ENCODE data around the gene FAF1. TPM values are rescaled to one million over a fixed set of nuclear protein-coding genes. Genes with fewer than 3 reads are reported as not detected.
A peak's percentile ranks its signal among the peaks of the same experiment; 100 is the strongest.

FAF1 gene
- polyA plus RNA-seq, 1 of the 3 experiments (the other 2 are of a cell fraction) = 8.7 TPM

DNA sequence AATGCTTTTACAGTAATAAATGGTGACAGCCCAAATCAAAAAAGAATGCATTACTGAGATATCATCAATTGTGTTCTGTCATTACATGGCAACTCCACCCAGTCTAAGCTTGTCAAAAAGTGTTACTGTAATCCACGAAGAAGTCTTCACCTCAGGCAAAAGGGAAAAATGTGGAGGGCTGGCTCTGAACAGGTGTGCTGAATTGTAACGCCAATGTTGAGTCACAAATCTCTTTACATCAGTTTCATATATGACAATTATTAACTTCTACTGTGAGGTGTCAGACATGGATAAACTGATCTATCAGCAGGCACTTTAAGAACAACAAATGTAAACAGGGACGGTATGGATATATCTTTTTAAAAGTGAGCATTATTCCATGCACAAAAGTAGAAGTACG lies 438.4 kb downstream of the FAF1 start:
- Histone ChIP-seq H3K9me3 (peaks cover 5% of the 10 kb centered on the region; the same call in 1 of the 2 replicates), H2AFZ (ENCODE audit: low read depth) (no peak overlapping the region), H3K27me3 (ENCODE audit: insufficient read depth) (no peaks in the 10 kb centered on the region), H3K79me2 (ENCODE audit: insufficient read depth) (no peaks in the 10 kb centered on the region), H3K9me2 (no peaks in the 10 kb centered on the region), H3K9ac (no peak overlapping the region), H4K20me1 (ENCODE audit: insufficient read depth) (no peaks in the 10 kb centered on the region), H3K4me1 (ENCODE audit: control insufficient read depth in 1 of 2, insufficient read depth in 2 of 2, low read depth in 1 of 2, low read length in 1 of 2) (no peaks in the 10 kb centered on the region), H3K4me2 (no peak overlapping the region), H3K36me3 (replicated peaks in 1 of 2; ENCODE audit: control insufficient read depth in 1 of 2, insufficient read depth in 2 of 2, low read length in 1 of 2) (peaks cover 0 to 16% of the 10 kb centered on the region in 2 experiments), H3K27ac (ENCODE audit: low read depth in 2 of 2, low read length in 1 of 2) (no peak overlapping the region), H3F3A (replicated peaks; ENCODE audit: insufficient read depth) (no peaks in the 10 kb centered on the region), H3K4me3 (ENCODE audit: low read depth in 2 of 2, low read length in 1 of 2) (no peak overlapping the region)
- no peak for DNase-seq
- TF ChIP-seq, protein P1, sequence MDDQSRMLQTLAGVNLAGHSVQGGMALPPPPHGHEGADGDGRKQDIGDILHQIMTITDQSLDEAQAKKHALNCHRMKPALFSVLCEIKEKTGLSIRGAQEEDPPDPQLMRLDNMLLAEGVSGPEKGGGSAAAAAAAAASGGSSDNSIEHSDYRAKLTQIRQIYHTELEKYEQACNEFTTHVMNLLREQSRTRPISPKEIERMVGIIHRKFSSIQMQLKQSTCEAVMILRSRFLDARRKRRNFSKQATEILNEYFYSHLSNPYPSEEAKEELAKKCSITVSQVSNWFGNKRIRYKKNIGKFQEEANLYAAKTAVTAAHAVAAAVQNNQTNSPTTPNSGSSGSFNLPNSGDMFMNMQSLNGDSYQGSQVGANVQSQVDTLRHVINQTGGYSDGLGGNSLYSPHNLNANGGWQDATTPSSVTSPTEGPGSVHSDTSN (IDR thresholded peaks at IDR 0.05) = peak; percentile 16; the same call in 1 of the 2 replicates
- TF ChIP-seq EZH2phosphoT487 (IDR thresholded peaks at IDR 0.05; ENCODE audit: borderline replicate concordance, low read depth) = no peak
- no peak for TF ChIP-seq MXI1 (IDR thresholded peaks at IDR 0.05; ENCODE audit: low read depth, low read length)
- TF ChIP-seq TCF12 (IDR thresholded peaks at IDR 0.05) = no peak
- no peak for TF ChIP-seq GABPA (IDR thresholded peaks at IDR 0.05; ENCODE audit: low read depth)
- no peak for TF ChIP-seq GATA2 (CRISPR knock-in tag; IDR thresholded peaks at IDR 0.05)
- TF ChIP-seq, protein P2, sequence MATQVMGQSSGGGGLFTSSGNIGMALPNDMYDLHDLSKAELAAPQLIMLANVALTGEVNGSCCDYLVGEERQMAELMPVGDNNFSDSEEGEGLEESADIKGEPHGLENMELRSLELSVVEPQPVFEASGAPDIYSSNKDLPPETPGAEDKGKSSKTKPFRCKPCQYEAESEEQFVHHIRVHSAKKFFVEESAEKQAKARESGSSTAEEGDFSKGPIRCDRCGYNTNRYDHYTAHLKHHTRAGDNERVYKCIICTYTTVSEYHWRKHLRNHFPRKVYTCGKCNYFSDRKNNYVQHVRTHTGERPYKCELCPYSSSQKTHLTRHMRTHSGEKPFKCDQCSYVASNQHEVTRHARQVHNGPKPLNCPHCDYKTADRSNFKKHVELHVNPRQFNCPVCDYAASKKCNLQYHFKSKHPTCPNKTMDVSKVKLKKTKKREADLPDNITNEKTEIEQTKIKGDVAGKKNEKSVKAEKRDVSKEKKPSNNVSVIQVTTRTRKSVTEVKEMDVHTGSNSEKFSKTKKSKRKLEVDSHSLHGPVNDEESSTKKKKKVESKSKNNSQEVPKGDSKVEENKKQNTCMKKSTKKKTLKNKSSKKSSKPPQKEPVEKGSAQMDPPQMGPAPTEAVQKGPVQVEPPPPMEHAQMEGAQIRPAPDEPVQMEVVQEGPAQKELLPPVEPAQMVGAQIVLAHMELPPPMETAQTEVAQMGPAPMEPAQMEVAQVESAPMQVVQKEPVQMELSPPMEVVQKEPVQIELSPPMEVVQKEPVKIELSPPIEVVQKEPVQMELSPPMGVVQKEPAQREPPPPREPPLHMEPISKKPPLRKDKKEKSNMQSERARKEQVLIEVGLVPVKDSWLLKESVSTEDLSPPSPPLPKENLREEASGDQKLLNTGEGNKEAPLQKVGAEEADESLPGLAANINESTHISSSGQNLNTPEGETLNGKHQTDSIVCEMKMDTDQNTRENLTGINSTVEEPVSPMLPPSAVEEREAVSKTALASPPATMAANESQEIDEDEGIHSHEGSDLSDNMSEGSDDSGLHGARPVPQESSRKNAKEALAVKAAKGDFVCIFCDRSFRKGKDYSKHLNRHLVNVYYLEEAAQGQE (IDR thresholded peaks at IDR 0.05; ENCODE audit: low read depth, low read length) = no peak
- TF ChIP-seq, protein P3, sequence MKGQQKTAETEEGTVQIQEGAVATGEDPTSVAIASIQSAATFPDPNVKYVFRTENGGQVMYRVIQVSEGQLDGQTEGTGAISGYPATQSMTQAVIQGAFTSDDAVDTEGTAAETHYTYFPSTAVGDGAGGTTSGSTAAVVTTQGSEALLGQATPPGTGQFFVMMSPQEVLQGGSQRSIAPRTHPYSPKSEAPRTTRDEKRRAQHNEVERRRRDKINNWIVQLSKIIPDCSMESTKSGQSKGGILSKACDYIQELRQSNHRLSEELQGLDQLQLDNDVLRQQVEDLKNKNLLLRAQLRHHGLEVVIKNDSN (IDR thresholded peaks at IDR 0.05; ENCODE audit: borderline replicate concordance, low read depth) = no peak
- POLR2A ChIA-PET = no interaction called here
- CTCF ChIA-PET = interaction anchor here (1.0 kb wide), 1 partner anchor 82 kb away, joined by 3 read pairs; no protein-coding TSS in a partner anchor
- 86% methylated on average over 4 of the region's 4 CpGs for WGBS (ENCODE audit: low lambda C conversion rate)

DNA sequence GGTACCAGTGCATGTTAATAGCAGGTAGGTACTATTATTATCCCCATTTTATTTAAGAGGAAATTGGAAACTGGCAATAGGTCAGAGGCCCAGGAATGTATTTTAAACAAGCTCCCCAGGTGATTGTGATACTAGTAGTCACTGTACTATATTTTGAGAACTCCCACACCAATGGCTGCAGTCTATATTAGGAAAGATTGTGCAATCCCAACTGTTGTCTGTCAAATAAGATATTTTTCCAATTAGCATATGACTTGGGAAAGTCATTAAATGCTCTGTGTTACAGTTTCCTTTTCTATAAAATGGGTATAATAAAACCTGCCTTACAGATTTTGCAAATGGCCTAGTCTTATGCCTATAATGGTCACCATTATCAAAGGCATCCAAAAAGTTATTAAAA lies 442.6 kb downstream of the FAF1 start:
- no peaks in the 10 kb centered on the region for H3K36me3 ChIP-seq (replicated peaks in 1 of 2; ENCODE audit: control insufficient read depth in 1 of 2, insufficient read depth in 2 of 2, low read length in 1 of 2)
- H3K79me2 ChIP-seq (ENCODE audit: insufficient read depth) = no peaks in the 10 kb centered on the region
- no peaks in the 10 kb centered on the region for H3K9me3 ChIP-seq
- ChIA-PET POLR2A (no interaction called here), CTCF (no interaction called here)
- no peaks in the 10 kb centered on the region for H3K4me1 ChIP-seq (ENCODE audit: control insufficient read depth in 1 of 2, insufficient read depth in 2 of 2, low read depth in 1 of 2, low read length in 1 of 2)
- H3K27me3 ChIP-seq (ENCODE audit: insufficient read depth) = no peaks in the 10 kb centered on the region
- no peak overlapping the region for H3K4me3 ChIP-seq (ENCODE audit: low read depth in 2 of 2, low read length in 1 of 2)
- no peaks in the 10 kb centered on the region for H3K9me2 ChIP-seq
- H3K9ac ChIP-seq = no peak overlapping the region
- no peaks in the 10 kb centered on the region for H3F3A ChIP-seq (replicated peaks; ENCODE audit: insufficient read depth)
- DNase-seq = no peak
- no peak overlapping the region for H3K4me2 ChIP-seq
- H2AFZ ChIP-seq (ENCODE audit: low read depth) = no peak overlapping the region
- H4K20me1 ChIP-seq (ENCODE audit: insufficient read depth) = no peaks in the 10 kb centered on the region
- TF ChIP-seq CHD2 (IDR thresholded peaks at IDR 0.05; ENCODE audit: low read length, partially characterized antibody) (no peak), ELF1 (IDR thresholded peaks at IDR 0.05) (no peak), TEAD4 (IDR thresholded peaks at IDR 0.05; ENCODE audit: borderline replicate concordance, insufficient read depth) (no peak), FOXM1 (IDR thresholded peaks at IDR 0.05; ENCODE audit: low read depth) (no peak), SIN3A (IDR thresholded peaks at IDR 0.05; ENCODE audit: borderline replicate concordance, low read depth, low read length) (no peak), SMC3 (IDR thresholded peaks at IDR 0.05; ENCODE audit: low read depth, low read length) (no peak), FOSL2 (IDR thresholded peaks at IDR 0.05; ENCODE audit: borderline replicate concordance, low read depth) (no peak), YY1 (IDR thresholded peaks at IDR 0.05; ENCODE audit: low read depth) (no peak), NRF1 (IDR thresholded peaks at IDR 0.05; ENCODE audit: low read depth, low read length) (no peak), RXRA (IDR thresholded peaks at IDR 0.05; ENCODE audit: borderline replicate concordance, low read depth) (no peak), MXI1 (IDR thresholded peaks at IDR 0.05; ENCODE audit: low read depth, low read length) (no peak), RFX5 (IDR thresholded peaks at IDR 0.05; ENCODE audit: low read length) (no peak), TCF12 (IDR thresholded peaks at IDR 0.05) (no peak)
- TF ChIP-seq, protein P4, sequence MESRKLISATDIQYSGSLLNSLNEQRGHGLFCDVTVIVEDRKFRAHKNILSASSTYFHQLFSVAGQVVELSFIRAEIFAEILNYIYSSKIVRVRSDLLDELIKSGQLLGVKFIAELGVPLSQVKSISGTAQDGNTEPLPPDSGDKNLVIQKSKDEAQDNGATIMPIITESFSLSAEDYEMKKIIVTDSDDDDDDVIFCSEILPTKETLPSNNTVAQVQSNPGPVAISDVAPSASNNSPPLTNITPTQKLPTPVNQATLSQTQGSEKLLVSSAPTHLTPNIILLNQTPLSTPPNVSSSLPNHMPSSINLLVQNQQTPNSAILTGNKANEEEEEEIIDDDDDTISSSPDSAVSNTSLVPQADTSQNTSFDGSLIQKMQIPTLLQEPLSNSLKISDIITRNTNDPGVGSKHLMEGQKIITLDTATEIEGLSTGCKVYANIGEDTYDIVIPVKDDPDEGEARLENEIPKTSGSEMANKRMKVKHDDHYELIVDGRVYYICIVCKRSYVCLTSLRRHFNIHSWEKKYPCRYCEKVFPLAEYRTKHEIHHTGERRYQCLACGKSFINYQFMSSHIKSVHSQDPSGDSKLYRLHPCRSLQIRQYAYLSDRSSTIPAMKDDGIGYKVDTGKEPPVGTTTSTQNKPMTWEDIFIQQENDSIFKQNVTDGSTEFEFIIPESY (IDR thresholded peaks at IDR 0.05; ENCODE audit: borderline replicate concordance, low read depth) = no peak
- TF ChIP-seq, protein P5, sequence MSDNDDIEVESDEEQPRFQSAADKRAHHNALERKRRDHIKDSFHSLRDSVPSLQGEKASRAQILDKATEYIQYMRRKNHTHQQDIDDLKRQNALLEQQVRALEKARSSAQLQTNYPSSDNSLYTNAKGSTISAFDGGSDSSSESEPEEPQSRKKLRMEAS (IDR thresholded peaks at IDR 0.05; ENCODE audit: low read depth) = no peak
- H3K27ac ChIP-seq (ENCODE audit: low read depth in 2 of 2, low read length in 1 of 2) = no peak overlapping the region
